ENCODE results near the gene EVX2.

DNA sequence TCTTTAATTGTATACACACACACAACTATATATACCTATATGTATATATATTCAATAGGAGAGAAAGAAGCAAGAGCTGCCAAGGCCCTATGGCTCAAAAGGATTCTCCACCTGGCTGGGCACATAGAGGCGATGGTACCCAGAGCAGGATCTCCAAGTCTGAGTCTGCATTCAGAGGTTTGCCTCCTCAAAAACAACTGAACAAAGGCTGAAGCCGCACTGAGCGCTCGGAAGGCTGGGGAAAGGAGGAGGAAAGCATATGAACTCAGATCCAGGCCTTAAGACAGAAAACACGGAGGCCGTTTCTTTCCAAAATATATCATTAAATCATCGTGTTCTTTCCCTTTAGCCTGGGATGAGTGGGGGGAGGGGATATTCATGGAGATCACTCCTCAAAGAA is 19.4 kb upstream of the EVX2 start:
- TF ChIP-seq, protein P1, sequence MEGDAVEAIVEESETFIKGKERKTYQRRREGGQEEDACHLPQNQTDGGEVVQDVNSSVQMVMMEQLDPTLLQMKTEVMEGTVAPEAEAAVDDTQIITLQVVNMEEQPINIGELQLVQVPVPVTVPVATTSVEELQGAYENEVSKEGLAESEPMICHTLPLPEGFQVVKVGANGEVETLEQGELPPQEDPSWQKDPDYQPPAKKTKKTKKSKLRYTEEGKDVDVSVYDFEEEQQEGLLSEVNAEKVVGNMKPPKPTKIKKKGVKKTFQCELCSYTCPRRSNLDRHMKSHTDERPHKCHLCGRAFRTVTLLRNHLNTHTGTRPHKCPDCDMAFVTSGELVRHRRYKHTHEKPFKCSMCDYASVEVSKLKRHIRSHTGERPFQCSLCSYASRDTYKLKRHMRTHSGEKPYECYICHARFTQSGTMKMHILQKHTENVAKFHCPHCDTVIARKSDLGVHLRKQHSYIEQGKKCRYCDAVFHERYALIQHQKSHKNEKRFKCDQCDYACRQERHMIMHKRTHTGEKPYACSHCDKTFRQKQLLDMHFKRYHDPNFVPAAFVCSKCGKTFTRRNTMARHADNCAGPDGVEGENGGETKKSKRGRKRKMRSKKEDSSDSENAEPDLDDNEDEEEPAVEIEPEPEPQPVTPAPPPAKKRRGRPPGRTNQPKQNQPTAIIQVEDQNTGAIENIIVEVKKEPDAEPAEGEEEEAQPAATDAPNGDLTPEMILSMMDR (IDR thresholded peaks at IDR 0.05): no peak
- TF ChIP-seq EP300 (IDR thresholded peaks at IDR 0.05; ENCODE audit: borderline replicate concordance in 1 of 2, low read depth in 1 of 2, low read length in 1 of 2) (no peak), NRF1 (IDR thresholded peaks at IDR 0.05; ENCODE audit: low read depth, low read length) (no peak), SMC3 (IDR thresholded peaks at IDR 0.05; ENCODE audit: low read depth, low read length) (no peak), POLR2AphosphoS5 (IDR thresholded peaks at IDR 0.05; ENCODE audit: low read depth, low read length) (no peak), RFX5 (IDR thresholded peaks at IDR 0.05; ENCODE audit: low read length) (no peak), FOXJ3 (CRISPR knock-in tag; IDR thresholded peaks at IDR 0.05) (no peak), MXI1 (IDR thresholded peaks at IDR 0.05; ENCODE audit: low read depth, low read length) (no peak), CHD2 (IDR thresholded peaks at IDR 0.05; ENCODE audit: low read length, partially characterized antibody) (no peak), RAD21 (IDR thresholded peaks at IDR 0.05; ENCODE audit: low read length) (no peak), RCOR1 (IDR thresholded peaks at IDR 0.05; ENCODE audit: low read length) (no peak)
- TF ChIP-seq, protein P2, sequence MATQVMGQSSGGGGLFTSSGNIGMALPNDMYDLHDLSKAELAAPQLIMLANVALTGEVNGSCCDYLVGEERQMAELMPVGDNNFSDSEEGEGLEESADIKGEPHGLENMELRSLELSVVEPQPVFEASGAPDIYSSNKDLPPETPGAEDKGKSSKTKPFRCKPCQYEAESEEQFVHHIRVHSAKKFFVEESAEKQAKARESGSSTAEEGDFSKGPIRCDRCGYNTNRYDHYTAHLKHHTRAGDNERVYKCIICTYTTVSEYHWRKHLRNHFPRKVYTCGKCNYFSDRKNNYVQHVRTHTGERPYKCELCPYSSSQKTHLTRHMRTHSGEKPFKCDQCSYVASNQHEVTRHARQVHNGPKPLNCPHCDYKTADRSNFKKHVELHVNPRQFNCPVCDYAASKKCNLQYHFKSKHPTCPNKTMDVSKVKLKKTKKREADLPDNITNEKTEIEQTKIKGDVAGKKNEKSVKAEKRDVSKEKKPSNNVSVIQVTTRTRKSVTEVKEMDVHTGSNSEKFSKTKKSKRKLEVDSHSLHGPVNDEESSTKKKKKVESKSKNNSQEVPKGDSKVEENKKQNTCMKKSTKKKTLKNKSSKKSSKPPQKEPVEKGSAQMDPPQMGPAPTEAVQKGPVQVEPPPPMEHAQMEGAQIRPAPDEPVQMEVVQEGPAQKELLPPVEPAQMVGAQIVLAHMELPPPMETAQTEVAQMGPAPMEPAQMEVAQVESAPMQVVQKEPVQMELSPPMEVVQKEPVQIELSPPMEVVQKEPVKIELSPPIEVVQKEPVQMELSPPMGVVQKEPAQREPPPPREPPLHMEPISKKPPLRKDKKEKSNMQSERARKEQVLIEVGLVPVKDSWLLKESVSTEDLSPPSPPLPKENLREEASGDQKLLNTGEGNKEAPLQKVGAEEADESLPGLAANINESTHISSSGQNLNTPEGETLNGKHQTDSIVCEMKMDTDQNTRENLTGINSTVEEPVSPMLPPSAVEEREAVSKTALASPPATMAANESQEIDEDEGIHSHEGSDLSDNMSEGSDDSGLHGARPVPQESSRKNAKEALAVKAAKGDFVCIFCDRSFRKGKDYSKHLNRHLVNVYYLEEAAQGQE (IDR thresholded peaks at IDR 0.05; ENCODE audit: low read depth, low read length): no peak
- TF ChIP-seq, protein P3, sequence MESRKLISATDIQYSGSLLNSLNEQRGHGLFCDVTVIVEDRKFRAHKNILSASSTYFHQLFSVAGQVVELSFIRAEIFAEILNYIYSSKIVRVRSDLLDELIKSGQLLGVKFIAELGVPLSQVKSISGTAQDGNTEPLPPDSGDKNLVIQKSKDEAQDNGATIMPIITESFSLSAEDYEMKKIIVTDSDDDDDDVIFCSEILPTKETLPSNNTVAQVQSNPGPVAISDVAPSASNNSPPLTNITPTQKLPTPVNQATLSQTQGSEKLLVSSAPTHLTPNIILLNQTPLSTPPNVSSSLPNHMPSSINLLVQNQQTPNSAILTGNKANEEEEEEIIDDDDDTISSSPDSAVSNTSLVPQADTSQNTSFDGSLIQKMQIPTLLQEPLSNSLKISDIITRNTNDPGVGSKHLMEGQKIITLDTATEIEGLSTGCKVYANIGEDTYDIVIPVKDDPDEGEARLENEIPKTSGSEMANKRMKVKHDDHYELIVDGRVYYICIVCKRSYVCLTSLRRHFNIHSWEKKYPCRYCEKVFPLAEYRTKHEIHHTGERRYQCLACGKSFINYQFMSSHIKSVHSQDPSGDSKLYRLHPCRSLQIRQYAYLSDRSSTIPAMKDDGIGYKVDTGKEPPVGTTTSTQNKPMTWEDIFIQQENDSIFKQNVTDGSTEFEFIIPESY (IDR thresholded peaks at IDR 0.05; ENCODE audit: borderline replicate concordance, low read depth): no peak
